GM23338 (cell line): ENCODE data around the gene SCN3B.

Experiments used
- CREB1 ChIP-seq: fragments of 250-450 bp; sonication (Bioruptor Pico); IDR thresholded peaks from 2 replicates; pipeline ENCODE4 v1.5.0; 2020; ENCODE audit warnings: low read depth, mild to moderate bottlenecking, moderate library complexity
- CTCF ChIP-seq, 2 experiments: fragments of 200-600 bp in 1 of 2; sonication (generic) in 1 of 2; conservative IDR thresholded peaks; 2 replicates each; pipeline versions ENCODE4 v1.5.1 to v1.6.1; 2016 to 2017; ENCODE audit warnings: antibody characterized with exemption in 2 of 2, low read depth in 2 of 2, mild to moderate bottlenecking in 2 of 2, moderate library complexity in 1 of 2
- EZH2 ChIP-seq: fragments of 200-600 bp; sonication (generic); IDR thresholded peaks from one replicate; pipeline ENCODE4 v1.8.0; 2017; ENCODE audit warnings: antibody characterized with exemption, mild to moderate bottlenecking, low read depth; ENCODE audit not compliant: unreplicated experiment
- EZH2phosphoT487 ChIP-seq: fragments of 200-600 bp; sonication (generic); IDR thresholded peaks from one replicate; pipeline ENCODE4 v1.8.1; 2018; ENCODE audit warnings: antibody characterized with exemption; ENCODE audit not compliant: unreplicated experiment
- JUNB ChIP-seq: IDR thresholded peaks from one replicate; pipeline ENCODE4 v1.6.1; 2016; ENCODE audit warnings: antibody characterized with exemption; ENCODE audit not compliant: unreplicated experiment
- NANOG ChIP-seq: IDR thresholded peaks from 2 replicates; pipeline ENCODE4 v1.6.1; 2016; ENCODE audit warnings: antibody characterized with exemption, borderline replicate concordance
- POLR2AphosphoS5 ChIP-seq: IDR thresholded peaks from 2 replicates; pipeline ENCODE4 v1.6.1; 2016; ENCODE audit warnings: antibody characterized with exemption, low read depth
- REST ChIP-seq: IDR thresholded peaks from one replicate; pipeline ENCODE4 v1.6.1; 2018; ENCODE audit warnings: antibody characterized with exemption; ENCODE audit not compliant: unreplicated experiment
- STAT1 ChIP-seq: IDR thresholded peaks from one replicate; pipeline ENCODE4 v1.6.1; 2016; ENCODE audit warnings: antibody characterized with exemption; ENCODE audit not compliant: unreplicated experiment
- ZNF114 ChIP-seq: fragments of 250-450 bp; sonication (Bioruptor Pico); IDR thresholded peaks from 2 replicates; pipeline ENCODE4 v1.5.0; 2020; ENCODE audit warnings: mild to moderate bottlenecking, moderate library complexity
- ZNF331 ChIP-seq: fragments of 250-450 bp; sonication (Bioruptor Pico); IDR thresholded peaks from 2 replicates; pipeline ENCODE4 v1.5.0; 2020; ENCODE audit warnings: low read depth, mild to moderate bottlenecking, moderate library complexity

- no peak for TF ChIP-seq CTCF (conservative IDR thresholded peaks at IDR 0.05; ENCODE audit: low read depth in 2 of 2)
- TF ChIP-seq POLR2AphosphoS5, result no peak
- TF ChIP-seq EZH2, result no peak
- TF ChIP-seq CREB1 (CRISPR knock-in tag), result no peak
- TF ChIP-seq EZH2phosphoT487, result no peak
- no peak for TF ChIP-seq REST
- TF ChIP-seq JUNB, result no peak
- no peak for TF ChIP-seq STAT1
- no peak for TF ChIP-seq ZNF114
- no peak for TF ChIP-seq ZNF331 (CRISPR knock-in tag)
- no peak for TF ChIP-seq NANOG
Observed at GRCh38 chr11:123690485-123690884, 36.1 kb upstream of the SCN3B start.
